ENCODE data around the gene SH3GL1.

The SH3GL1 gene

GRCh38 chr19:4396949-4397783 is 3.2 kb downstream of the SH3GL1 start:
- no peak for DNase-seq

GRCh38 chr19:4393947-4394590 is 6.3 kb downstream of the SH3GL1 start:
- no peak for DNase-seq

GRCh38 chr19:4391701-4392483 is 8.5 kb downstream of the SH3GL1 start:
- no peak for DNase-seq

- DNase-seq, result no peak
These were observed 9.0 kb downstream of the SH3GL1 start for GRCh38 chr19:4391306-4391693.

- no peak for DNase-seq
These were observed 9.6 kb downstream of the SH3GL1 start for GRCh38 chr19:4390567-4391305.

DNA sequence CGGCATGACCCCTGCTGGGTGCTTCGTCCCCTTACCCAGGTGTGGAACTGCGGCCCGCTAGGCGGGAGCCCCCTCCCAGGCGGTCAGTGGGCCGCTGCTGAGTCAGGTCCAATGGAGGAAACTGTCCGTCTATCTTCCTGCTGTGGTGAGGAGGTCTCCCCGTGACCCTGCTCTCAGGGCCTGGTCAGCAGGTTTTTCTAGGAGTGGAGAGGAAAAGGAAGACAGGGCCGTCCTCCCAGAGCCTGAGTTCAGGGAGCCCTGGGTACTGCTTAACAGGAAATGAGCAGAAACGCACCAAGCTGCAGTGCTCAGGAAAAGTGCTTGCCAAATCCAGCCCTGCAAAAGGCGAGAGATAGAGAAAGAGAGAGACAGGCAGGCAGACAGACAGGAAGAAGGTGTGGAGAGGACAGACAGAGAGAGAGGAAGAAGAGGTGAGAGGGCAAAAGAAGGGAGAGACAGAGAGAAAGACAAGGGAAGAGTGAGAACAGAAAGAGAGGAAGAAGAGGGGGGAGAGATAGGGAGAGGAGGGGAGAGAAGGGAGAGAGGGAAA is 10.3 kb downstream of the SH3GL1 start:
- no peak for DNase-seq

- no peak for DNase-seq
These were observed 10.8 kb downstream of the SH3GL1 start for GRCh38 chr19:4389511-4390016.

- DNase-seq, result no peak
These were observed 11.3 kb downstream of the SH3GL1 start for GRCh38 chr19:4389064-4389375.

- no peak for DNase-seq
These were observed 11.8 kb downstream of the SH3GL1 start for GRCh38 chr19:4388337-4389063.

DNA sequence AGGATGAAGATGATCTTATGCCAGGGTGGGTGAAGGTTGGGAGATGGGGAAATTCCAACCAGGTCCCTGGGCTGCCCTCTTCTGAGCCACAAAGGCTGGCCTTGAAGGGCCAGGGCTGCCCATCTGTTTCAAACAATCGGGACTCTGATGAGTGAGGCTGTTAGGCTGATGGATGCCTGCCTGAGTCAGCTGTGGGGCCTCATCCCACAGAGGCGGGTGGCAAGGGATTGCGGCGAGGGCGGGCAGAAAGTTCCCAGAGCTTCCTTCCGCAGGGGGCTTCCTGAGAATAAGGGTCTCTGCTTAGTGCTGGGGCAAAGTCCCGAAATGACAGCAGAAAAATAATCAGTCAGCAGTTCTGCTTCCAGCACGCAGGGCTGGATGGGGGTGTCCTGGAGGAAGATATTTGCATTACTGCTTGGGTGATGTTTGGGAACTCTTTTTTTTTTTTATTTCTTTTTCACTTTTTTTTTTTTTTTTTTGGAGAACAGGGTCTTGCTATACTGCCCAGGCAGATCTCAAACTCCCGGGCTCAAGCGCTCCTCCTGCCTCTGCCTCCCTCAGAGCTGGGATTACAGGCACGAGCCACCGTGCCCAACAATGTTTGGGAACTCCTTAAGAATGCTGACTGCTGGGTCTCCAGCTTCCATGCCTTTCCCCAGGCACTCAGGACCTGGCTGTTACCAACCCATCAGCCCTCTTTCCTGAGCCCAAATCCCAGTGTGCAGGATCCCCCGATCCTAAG is 14.1 kb downstream of the SH3GL1 start:
- DNase-seq, result no peak

GRCh38 chr19:4385291-4386040 is 14.9 kb downstream of the SH3GL1 start:
- DNase-seq, result no peak

DNA sequence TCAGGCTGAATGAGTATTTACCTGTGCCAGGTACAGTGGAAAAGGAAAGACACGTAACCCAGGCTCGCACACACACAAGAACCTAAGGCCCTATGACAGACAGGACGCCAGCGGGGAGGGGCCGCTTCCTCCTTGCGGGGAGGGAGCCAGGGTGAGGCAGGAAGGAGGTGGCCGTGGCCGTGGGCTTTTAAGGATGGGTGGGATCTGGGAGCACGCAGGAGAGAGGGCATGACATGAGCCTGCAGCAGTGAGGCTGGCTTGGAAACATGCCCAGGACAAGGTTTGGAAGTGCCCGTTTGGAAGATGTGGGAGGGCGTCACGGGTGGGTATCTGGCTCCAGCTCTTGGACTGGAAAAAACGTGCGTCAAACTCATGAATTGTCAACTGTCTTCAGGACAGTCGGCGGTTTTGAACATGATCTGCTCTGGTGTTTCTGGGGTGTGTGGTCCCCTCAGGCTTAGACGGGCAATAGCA is 20.1 kb downstream of the SH3GL1 start:
- peak; percentile 60 for DNase-seq

DNA sequence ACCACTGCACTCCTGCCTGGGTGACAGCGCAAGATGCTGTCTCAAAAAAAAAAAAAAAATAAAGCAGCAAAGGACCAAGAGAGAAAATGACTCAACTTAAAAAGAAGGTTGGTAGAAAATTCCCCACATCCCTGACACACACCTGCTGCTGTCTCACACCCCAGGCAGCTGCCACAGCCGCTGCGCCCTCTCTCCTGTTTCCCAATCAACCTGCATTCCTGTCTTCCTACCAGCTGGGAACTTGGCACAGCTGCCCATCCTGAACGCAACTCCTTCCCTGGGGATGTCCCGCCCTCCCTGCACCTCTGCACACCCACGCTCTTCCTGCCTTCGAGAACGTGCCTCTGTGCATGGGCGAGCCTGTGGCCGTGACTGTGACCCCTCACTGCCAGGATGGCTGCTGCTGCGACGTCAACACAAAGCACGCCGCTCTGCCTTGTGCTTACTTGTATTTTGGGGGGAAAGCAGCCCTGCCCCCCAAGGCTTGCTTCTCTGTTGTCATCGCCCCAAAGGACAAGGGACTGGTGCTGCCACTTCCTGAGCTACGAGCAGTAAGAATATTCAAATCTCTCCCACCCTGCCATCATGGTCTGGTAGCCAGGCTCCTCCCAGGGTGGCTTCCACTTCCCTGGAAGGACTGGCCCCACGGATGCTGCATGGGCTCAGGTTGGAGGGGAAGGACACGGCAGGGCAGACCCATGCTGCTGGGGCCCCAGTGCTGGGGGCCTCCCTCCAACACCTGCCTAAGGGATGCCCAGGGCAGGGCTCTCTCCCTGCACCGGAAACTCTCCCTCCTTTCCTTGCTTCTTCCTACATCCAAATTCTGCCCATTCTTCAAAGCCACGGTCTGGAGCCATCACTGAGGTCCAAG is 20.7 kb downstream of the SH3GL1 start:
- no peak for DNase-seq

DNA sequence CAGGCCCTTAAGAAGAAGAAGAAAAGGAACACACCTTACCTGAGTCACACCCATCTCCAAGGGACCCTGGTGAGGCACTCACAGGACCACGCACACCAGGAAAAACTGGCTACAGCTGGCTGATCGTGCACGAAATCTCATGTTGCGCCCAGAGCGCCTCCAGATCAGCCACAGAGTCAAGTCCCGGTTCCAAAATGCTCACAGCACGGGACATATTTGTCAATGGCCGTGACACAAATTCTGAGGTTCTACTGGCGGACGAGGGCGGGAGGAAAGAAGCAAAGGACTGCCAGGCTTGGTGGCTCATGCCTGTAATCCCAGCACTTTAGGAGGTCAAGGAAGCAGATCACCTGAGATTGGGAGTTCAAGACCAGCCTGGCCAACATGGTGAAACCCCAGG is 21.5 kb downstream of the SH3GL1 start:
- no peak for DNase-seq

DNA sequence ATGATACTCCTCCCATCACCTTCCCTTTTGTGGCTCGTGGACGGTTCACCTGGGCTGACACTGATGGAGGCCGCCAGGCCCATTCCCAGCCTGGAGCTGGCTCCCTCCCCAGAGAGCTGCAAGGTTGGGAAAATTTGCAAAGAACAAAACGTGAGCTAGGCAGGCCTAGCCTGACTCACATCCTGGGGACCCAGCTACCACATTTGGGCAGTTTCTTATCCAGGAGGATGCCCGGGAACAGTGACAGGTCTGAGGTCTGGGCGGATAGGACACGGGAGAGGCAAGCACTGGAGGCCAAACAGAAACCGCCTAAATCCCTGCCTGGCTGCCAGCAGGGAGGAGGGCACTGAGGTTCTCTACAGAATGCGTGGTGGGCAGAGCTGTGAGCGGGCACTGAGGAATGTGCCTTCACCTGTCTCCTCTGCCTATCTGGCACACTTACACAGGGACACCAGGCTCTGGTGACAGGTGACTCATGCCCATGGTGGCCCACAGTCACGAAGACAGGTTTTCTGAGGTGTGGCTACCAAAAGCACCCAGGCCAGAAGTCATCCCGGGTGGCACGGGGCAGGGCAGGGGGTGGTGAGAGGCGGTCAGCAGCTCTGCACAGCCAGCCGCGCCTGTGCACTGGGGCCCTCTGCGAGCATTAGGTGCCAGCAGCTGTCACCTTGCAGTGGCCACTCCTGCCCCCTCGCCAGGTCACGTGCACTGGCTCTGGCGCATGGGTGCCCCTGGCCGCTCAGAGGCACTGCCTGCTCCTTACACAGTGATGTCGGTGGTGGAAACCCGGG is 23.2 kb downstream of the SH3GL1 start:
- no peak for DNase-seq

GRCh38 chr19:4376671-4376990 is 23.7 kb downstream of the SH3GL1 start:
- DNase-seq, result no peak

- DNase-seq, result no peak
These were observed 24.2 kb downstream of the SH3GL1 start for GRCh38 chr19:4376028-4376670.

Data from effector CD4-positive, alpha-beta T cell (primary cell).